HepG2 (cell line): Measurements from ENCODE around the gene ITPR1. TPM values are rescaled to one million over a fixed set of nuclear protein-coding genes. Genes with fewer than 3 reads are reported as not detected.

Experiments used
- ARID2 ChIP-seq: sonication (generic); formaldehyde crosslinking; IDR thresholded peaks from 2 replicates; pipeline ENCODE4 v1.8.1; 2022; ENCODE audit warnings: mild to moderate bottlenecking, missing genetic modification reagents, borderline replicate concordance
- HNF4A ChIP-seq: sonication (generic); formaldehyde crosslinking; IDR thresholded peaks from 2 replicates; pipeline ENCODE4 v1.4.0; 2020; ENCODE audit warnings: missing genetic modification reagents
- KAT2B ChIP-seq: fragments of 150-350 bp; IDR thresholded peaks from 2 replicates; pipeline ENCODE4 v1.6.1; 2014; ENCODE audit warnings: low read depth, low read length, borderline replicate concordance
- NCOA2 ChIP-seq: sonication (generic); formaldehyde crosslinking; IDR thresholded peaks from 2 replicates; pipeline ENCODE4 v1.8.0; 2022; ENCODE audit warnings: inconsistent platforms
- NFRKB ChIP-seq: fragments of 450-650 bp; IDR thresholded peaks from 2 replicates; pipeline ENCODE4 v1.6.1; 2017
- XRCC5 ChIP-seq: fragments of 200-400 bp; formaldehyde crosslinking; optimal IDR thresholded peaks from 2 replicates; pipeline ENCODE3; 2017; ENCODE audit warnings: mild to moderate bottlenecking, low read length
- ZFP62 ChIP-seq: sonication (generic); formaldehyde crosslinking; IDR thresholded peaks from 2 replicates; pipeline ENCODE4 v1.4.0; 2020; ENCODE audit warnings: missing genetic modification reagents
- ZNF10 ChIP-seq: sonication (generic); formaldehyde crosslinking; IDR thresholded peaks from 2 replicates; pipeline ENCODE4 v1.4.0; 2020; ENCODE audit warnings: mild to moderate bottlenecking, low read depth, missing genetic modification reagents, borderline replicate concordance
- polyA plus RNA-seq, 8 experiments: library from polyadenylated mRNA; depleted of rRNA in 3 of 8; stranded (reverse) in 7 of 8; unstranded in 1 of 8; fragments of >200 nt; fragmentation: Illumina TruSeq in 4 of 8; extraction: Trizol in 4 of 8; gene quantifications; 2 replicates each; pipeline versions ENCODE4 v1.2.1 to v1.2.3, GENCODE V29; 2011 to 2016; ENCODE audit warnings: low read depth in 4 of 8, missing spikeins in 1 of 8, mixed read lengths in 1 of 8; ENCODE audit not compliant: insufficient read depth in 1 of 8
- total RNA-seq, 5 experiments: library from RNA; depleted of rRNA; stranded (reverse); fragments of >200 nt; fragmentation: Illumina TruSeq; extraction: Trizol; gene quantifications; 2 replicates each; pipeline ENCODE4 v1.2.3, GENCODE V29; 2016; ENCODE audit warnings: low read depth in 1 of 5
- TF ChIP-seq, protein P1 (sequence below): sonication (generic); formaldehyde crosslinking; IDR thresholded peaks from 2 replicates; pipeline ENCODE4 v1.4.0; 2020; ENCODE audit warnings: missing genetic modification reagents, borderline replicate concordance
- TF ChIP-seq, protein P2 (sequence below): sonication (generic); formaldehyde crosslinking; IDR thresholded peaks from 2 replicates; pipeline ENCODE4 v1.4.0; 2020; ENCODE audit warnings: missing genetic modification reagents; ENCODE audit errors: not compliant biosample characterization
- TF ChIP-seq, protein P3 (sequence below): sonication (generic); formaldehyde crosslinking; IDR thresholded peaks from 2 replicates; pipeline ENCODE4 v1.4.0; 2020; ENCODE audit warnings: mild to moderate bottlenecking, missing genetic modification reagents, borderline replicate concordance

The ITPR1 gene
- total and polyA plus RNA-seq, 2 of the 13 experiments (the other 11 are each of a cell fraction or from before 2014, with no cell fraction given) = 10.0 to 11.4 TPM

DNA sequence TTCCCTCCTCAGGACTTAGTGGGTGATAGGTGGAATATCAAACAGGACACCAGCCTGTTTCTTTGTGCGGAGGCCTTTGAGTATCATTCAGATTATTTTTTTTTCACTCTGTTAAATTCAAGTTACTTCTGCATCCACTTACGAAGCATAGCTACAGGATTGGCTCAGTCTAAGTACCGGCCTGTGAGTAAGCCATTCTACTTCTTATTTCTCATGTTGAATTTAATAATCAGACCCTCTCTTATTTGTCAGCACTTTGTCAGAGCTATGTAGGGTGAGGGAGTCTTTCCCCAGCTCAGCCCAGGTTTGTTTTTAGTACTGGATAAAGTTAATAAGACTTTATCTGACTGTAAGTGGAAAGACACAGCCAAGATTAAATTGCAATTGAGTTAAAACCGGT lies 54.7 kb downstream of the ITPR1 start (continued):
- TF ChIP-seq, protein P1, sequence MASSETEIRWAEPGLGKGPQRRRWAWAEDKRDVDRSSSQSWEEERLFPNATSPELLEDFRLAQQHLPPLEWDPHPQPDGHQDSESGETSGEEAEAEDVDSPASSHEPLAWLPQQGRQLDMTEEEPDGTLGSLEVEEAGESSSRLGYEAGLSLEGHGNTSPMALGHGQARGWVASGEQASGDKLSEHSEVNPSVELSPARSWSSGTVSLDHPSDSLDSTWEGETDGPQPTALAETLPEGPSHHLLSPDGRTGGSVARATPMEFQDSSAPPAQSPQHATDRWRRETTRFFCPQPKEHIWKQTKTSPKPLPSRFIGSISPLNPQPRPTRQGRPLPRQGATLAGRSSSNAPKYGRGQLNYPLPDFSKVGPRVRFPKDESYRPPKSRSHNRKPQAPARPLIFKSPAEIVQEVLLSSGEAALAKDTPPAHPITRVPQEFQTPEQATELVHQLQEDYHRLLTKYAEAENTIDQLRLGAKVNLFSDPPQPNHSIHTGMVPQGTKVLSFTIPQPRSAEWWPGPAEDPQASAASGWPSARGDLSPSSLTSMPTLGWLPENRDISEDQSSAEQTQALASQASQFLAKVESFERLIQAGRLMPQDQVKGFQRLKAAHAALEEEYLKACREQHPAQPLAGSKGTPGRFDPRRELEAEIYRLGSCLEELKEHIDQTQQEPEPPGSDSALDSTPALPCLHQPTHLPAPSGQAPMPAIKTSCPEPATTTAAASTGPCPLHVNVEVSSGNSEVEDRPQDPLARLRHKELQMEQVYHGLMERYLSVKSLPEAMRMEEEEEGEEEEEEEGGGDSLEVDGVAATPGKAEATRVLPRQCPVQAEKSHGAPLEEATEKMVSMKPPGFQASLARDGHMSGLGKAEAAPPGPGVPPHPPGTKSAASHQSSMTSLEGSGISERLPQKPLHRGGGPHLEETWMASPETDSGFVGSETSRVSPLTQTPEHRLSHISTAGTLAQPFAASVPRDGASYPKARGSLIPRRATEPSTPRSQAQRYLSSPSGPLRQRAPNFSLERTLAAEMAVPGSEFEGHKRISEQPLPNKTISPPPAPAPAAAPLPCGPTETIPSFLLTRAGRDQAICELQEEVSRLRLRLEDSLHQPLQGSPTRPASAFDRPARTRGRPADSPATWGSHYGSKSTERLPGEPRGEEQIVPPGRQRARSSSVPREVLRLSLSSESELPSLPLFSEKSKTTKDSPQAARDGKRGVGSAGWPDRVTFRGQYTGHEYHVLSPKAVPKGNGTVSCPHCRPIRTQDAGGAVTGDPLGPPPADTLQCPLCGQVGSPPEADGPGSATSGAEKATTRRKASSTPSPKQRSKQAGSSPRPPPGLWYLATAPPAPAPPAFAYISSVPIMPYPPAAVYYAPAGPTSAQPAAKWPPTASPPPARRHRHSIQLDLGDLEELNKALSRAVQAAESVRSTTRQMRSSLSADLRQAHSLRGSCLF (CRISPR knock-in tag) = no peak
- TF ChIP-seq ZNF10 (no peak), ARID2 (CRISPR knock-in tag) (no peak), NCOA2 (no peak), ZFP62 (no peak), KAT2B (no peak), XRCC5 (no peak), NFRKB (no peak), HNF4A (CRISPR knock-in tag) (no peak)
- TF ChIP-seq, protein P2, sequence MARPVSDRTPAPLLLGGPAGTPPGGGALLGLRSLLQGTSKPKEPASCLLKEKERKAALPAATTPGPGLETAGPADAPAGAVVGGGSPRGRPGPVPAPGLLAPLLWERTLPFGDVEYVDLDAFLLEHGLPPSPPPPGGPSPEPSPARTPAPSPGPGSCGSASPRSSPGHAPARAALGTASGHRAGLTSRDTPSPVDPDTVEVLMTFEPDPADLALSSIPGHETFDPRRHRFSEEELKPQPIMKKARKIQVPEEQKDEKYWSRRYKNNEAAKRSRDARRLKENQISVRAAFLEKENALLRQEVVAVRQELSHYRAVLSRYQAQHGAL (CRISPR knock-in tag) = no peak
- TF ChIP-seq, protein P3, sequence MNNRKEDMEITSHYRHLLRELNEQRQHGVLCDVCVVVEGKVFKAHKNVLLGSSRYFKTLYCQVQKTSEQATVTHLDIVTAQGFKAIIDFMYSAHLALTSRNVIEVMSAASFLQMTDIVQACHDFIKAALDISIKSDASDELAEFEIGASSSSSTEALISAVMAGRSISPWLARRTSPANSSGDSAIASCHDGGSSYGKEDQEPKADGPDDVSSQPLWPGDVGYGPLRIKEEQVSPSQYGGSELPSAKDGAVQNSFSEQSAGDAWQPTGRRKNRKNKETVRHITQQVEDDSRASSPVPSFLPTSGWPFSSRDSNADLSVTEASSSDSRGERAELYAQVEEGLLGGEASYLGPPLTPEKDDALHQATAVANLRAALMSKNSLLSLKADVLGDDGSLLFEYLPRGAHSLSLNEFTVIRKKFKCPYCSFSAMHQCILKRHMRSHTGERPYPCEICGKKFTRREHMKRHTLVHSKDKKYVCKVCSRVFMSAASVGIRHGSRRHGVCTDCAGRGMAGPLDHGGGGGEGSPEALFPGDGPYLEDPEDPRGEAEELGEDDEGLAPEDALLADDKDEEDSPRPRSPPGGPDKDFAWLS (CRISPR knock-in tag) = no peak
